ENCODE measurements around the gene PTPRA.
"Not testable (repeated sequence)": the region's sequence is repeated elsewhere in the genome, so short reads cannot be mapped to it uniquely, and the experiment has no call there.

PTPRA gene

GRCh38 chr20:2880650-2881049 is 7.4 kb downstream of the PTPRA start:
- no peak overlapping the region for H3K4me3 ChIP-seq (ENCODE audit: low read length)
- no peak for DNase-seq (ENCODE audit: low read depth, low spot score)

- DNase-seq (ENCODE audit: low read depth, low spot score): no peak
Measured at GRCh38 chr20:2883726-2884637, 10.7 kb downstream of the PTPRA start.

GRCh38 chr20:2887715-2888114 is 14.4 kb downstream of the PTPRA start:
- H3K4me3 ChIP-seq (ENCODE audit: low read length): no peak overlapping the region
- DNase-seq (ENCODE audit: low read depth, low spot score): no peak

More at GRCh38 chr20:2883726-2884637, 10.7 kb downstream of the PTPRA start:
- H3K4me3 ChIP-seq (ENCODE audit: low read length): no peak overlapping the region

GRCh38 chr20:2888224-2888955 is 15.1 kb downstream of the PTPRA start:
- no peak for DNase-seq (ENCODE audit: low read depth, low spot score)
- H3K4me3 ChIP-seq (ENCODE audit: low read length): no peak overlapping the region

- DNase-seq (ENCODE audit: low read depth, low spot score): no peak
- H3K4me3 ChIP-seq (ENCODE audit: low read length): no peak overlapping the region
Measured at GRCh38 chr20:2889209-2889608, 15.9 kb downstream of the PTPRA start.

GRCh38 chr20:2889797-2890196 is 16.5 kb downstream of the PTPRA start:
- DNase-seq (ENCODE audit: low read depth, low spot score): no peak
- H3K4me3 ChIP-seq (ENCODE audit: low read length): no peak overlapping the region

- DNase-seq (ENCODE audit: low read depth, low spot score): no peak
Measured at GRCh38 chr20:2890742-2891141, 17.5 kb downstream of the PTPRA start.

GRCh38 chr20:2891343-2891742 is 18.1 kb downstream of the PTPRA start:
- no peak for DNase-seq (ENCODE audit: low read depth, low spot score)
- no peak overlapping the region for H3K4me3 ChIP-seq (ENCODE audit: low read length)

More at GRCh38 chr20:2890742-2891141, 17.5 kb downstream of the PTPRA start:
- H3K4me3 ChIP-seq (ENCODE audit: low read length): no peak overlapping the region

GRCh38 chr20:2892376-2892775 is 19.1 kb downstream of the PTPRA start:
- DNase-seq (ENCODE audit: low read depth, low spot score): no peak
- H3K4me3 ChIP-seq (ENCODE audit: low read length): no peak overlapping the region

- DNase-seq (ENCODE audit: low read depth, low spot score): no peak
Measured at GRCh38 chr20:2894221-2894620, 20.9 kb downstream of the PTPRA start.

GRCh38 chr20:2895154-2895553 is 21.9 kb downstream of the PTPRA start:
- not testable (repeated sequence) for DNase-seq (ENCODE audit: low read depth, low spot score); H3K4me3 ChIP-seq (ENCODE audit: low read length)

More at GRCh38 chr20:2894221-2894620, 20.9 kb downstream of the PTPRA start:
- no peak overlapping the region for H3K4me3 ChIP-seq (ENCODE audit: low read length)

GRCh38 chr20:2899243-2899642 is 26.0 kb downstream of the PTPRA start:
- H3K4me3 ChIP-seq (ENCODE audit: low read length): no peak overlapping the region
- no peak for DNase-seq (ENCODE audit: low read depth, low spot score)

- H3K4me3 ChIP-seq (ENCODE audit: low read length): peak overlapping the region; percentile 1; the same call in 1 of the 2 replicates
- DNase-seq (ENCODE audit: low read depth, low spot score): peak; percentile 73
Measured at GRCh38 chr20:2900845-2901592, 27.7 kb downstream of the PTPRA start.

GRCh38 chr20:2902291-2902690 is 29.0 kb downstream of the PTPRA start:
- no peak overlapping the region for H3K4me3 ChIP-seq (ENCODE audit: low read length)
- no peak for DNase-seq (ENCODE audit: low read depth, low spot score)

GRCh38 chr20:2902818-2903217 is 29.5 kb downstream of the PTPRA start:
- no peak overlapping the region for H3K4me3 ChIP-seq (ENCODE audit: low read length)
- no peak for DNase-seq (ENCODE audit: low read depth, low spot score)

- no peak for DNase-seq (ENCODE audit: low read depth, low spot score)
- no peak overlapping the region for H3K4me3 ChIP-seq (ENCODE audit: low read length)
Measured at GRCh38 chr20:2903686-2904085, 30.4 kb downstream of the PTPRA start.

GRCh38 chr20:2907519-2907918 is 34.2 kb downstream of the PTPRA start:
- H3K4me3 ChIP-seq (ENCODE audit: low read length): no peak overlapping the region
- DNase-seq (ENCODE audit: low read depth, low spot score): no peak

- DNase-seq (ENCODE audit: low read depth, low spot score): no peak
- no peak overlapping the region for H3K4me3 ChIP-seq (ENCODE audit: low read length)
Measured at GRCh38 chr20:2909953-2910352, 36.7 kb downstream of the PTPRA start.

GRCh38 chr20:2911200-2911599 is 37.9 kb downstream of the PTPRA start:
- no peak overlapping the region for H3K4me3 ChIP-seq (ENCODE audit: low read length)
- no peak for DNase-seq (ENCODE audit: low read depth, low spot score)
